ENCODE results near the gene CDC23.
A peak's percentile ranks its signal among the peaks of the same experiment; 100 is the strongest.
"Not testable (repeated sequence)": the region's sequence is repeated elsewhere in the genome, so short reads cannot be mapped to it uniquely, and the experiment has no call there.

The CDC23 gene

GRCh38 chr5:138213161-138214029 is at the start of gene CDC23:
Gene CDC23, minus strand, starts transcription at chr5:138213323. Its CDS starts 11 bp downstream, at chr5:138213312.
- DNase-seq = peak; percentile 92

DNA sequence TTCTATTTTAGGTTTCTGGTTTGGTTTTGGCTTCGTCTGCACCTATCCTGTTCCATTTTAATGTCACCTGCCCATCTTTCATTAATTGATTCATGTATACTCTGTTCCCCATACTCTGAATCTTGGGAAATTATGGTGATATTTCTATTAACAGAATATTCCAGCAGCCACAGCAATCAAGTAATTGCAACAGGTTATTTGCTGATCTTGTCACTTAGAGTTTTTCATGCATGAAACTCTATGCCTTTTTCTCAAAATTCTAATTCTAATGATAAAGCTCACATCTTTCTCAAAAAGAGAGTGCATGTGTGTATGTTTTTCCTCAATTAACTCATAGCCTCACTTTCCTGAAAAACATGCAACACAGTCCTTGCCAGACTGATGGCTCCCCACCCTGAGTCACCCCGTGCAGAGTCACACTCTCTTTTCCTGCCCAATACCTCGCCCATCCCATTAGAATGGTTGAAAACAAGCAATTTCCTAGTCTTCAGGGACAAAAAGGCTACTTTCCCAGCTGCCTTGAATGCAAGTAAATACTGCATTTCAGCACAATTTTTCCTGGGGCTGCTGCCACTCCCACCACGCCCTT is 45.7 kb upstream of the CDC23 start:
- DNase-seq = no peak

- no peak for DNase-seq
Measured at GRCh38 chr5:138257583-138257982, 44.5 kb upstream of the CDC23 start.

GRCh38 chr5:138252944-138253343 is 39.8 kb upstream of the CDC23 start:
- DNase-seq = no peak

- not testable (repeated sequence) for DNase-seq
Measured at GRCh38 chr5:138247800-138248199, 34.7 kb upstream of the CDC23 start.

DNA sequence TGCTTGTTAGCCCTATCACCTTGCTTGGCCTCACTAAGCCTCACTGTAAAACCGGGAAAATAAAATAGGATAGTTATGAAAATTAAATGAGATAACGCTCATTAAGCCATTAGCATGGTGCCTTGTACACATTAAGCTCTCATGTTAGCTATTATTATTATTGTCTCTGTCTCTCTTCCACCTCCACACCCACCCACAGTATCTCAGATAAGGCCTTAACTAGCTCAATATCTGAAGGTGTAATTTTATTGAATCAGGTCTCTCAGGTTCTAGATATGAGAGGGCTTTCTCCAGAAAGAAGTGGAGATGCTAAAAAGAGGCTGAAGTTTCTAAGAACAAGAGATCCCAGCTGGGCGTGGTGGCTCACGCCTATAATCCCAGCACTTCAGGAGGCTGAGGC is 33.7 kb upstream of the CDC23 start:
- DNase-seq = no peak

GRCh38 chr5:138246334-138246733 is 33.2 kb upstream of the CDC23 start:
- no peak for DNase-seq

DNA sequence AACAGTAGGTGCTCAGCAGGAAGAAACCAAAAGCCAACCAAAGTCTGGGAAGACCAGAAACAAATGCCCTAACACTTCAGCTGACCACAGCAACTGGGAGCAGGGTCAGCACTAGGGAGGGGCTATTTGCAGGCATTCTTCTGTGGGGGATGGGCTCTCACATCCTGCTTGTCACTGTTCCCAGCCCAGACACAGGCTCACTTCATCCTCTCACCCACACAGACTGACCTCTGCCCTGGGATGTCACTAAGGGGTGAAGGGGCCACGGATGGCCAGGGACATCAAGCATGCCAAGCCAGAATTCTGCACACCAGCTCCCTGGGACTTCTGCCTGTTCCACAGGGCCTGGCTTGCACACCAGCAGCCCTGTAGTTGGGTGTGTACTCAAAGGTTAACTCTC is 32.6 kb upstream of the CDC23 start:
- no peak for DNase-seq

DNA sequence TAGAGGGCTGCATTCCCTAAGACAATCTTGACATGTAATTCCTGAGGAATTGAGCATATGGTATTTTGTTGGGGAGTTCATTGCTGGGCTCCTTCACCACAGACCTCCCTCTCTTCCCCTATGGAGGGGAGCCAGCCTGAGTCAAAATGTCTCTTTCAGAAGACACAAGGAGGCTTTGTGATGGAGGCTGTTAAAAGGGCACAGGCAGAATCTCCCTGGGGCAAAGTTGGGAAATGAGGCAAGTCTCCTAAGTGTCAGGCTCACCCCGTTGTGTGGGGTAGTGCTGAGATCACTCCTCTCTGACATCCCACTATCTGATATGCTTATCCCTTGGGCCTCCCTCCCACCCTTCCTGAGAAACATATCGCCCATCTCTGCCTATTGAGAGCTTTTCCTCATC is 30.7 kb upstream of the CDC23 start:
- DNase-seq = no peak

- DNase-seq = peak; percentile 5
Measured at GRCh38 chr5:138241688-138242571, 28.8 kb upstream of the CDC23 start.

DNA sequence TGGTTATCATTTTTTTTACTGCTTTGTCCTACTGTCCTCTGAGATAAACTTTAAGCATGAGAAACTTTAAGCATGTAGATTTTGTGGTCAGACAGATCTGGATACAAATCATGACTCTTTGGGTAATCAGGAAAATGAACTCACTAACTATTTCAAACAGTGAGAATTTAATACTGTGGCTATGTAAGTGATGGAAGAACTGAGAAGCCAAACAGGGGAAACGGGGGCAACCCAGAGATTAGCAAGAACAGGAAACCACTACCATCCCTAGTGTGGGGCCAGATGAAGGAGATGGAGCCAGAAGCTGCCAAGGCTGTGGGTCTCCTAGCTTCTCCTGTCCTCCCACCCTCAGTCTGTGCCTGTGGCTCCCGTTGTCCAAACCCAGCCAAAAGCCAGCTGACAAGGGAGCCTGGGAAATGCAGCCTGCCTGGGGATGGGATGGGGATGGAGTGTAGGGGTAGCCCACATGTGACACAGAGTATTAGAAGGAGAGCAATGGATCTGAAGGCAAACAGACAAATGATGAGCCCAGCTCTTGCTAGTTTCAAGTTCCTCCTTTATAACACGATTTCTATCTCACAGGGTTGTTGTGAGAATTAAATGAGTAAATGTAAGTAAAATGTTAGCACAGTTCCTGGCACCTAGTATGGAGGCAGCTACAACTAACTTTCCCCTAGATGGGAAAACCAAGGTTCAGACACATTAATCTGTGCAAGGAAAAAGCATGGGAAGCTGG is 27.7 kb upstream of the CDC23 start:
- DNase-seq = no peak

GRCh38 chr5:138238034-138238433 is 24.9 kb upstream of the CDC23 start:
- DNase-seq = no peak

GRCh38 chr5:138234651-138235050 is 21.5 kb upstream of the CDC23 start:
- DNase-seq = no peak

GRCh38 chr5:138233280-138233679 is 20.2 kb upstream of the CDC23 start:
- no peak for DNase-seq

DNA sequence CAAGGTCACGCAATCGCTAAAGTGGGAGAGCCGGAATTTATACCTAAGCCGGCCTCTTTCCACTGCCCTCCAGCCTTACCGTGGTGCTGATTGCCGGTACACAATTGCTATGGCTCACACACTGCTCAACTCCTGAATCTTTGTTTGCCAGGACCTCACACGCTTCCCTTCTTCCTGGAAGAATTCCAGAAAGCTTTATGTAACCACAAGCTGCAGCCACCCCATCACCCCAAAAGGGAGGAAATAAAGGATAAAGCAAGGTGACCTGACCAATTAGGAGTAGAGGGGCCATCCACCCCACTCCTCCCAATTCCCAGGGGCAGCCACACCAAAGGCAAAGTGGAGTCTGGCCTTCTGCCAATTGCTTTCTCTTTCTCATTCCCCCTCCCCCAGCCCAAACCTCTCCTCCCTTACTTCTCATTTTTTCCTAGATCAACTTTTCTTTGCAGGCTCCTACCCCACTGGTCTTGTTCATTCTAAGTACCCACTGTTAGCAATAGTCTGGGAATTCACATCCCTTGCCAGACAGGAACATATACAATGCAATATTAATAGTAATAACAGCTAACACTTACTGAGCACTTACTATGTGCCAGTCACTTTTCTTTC is 18.0 kb upstream of the CDC23 start:
- DNase-seq = peak; percentile 4

- DNase-seq = no peak
Measured at GRCh38 chr5:138230261-138230660, 17.1 kb upstream of the CDC23 start.

GRCh38 chr5:138229387-138229786 is 16.3 kb upstream of the CDC23 start:
- no peak for DNase-seq

DNA sequence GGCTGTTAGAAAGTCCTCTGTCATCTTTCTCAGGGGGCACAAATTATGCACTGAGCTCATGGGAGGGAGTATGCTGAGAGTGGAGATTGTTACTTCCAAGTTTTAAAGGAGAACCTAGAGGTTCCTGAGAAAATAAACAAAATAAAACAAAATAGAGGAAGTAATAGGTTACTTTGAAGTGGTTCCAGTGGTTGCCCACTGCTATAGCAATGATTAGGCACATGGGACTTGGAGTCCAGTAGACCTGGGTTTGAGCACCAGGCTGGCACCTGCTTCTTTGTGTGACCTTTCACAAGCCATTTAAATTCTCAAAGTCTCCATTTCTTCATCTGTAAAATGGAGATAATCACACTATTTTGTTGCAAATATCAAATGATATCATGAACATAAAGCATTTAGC is 13.8 kb upstream of the CDC23 start:
- no peak for DNase-seq

GRCh38 chr5:138224712-138225111 is 11.6 kb upstream of the CDC23 start:
- no peak for DNase-seq

GRCh38 chr5:138223532-138223931 is 10.4 kb upstream of the CDC23 start:
- DNase-seq = no peak

GRCh38 chr5:138216799-138217198 is 3.7 kb upstream of the CDC23 start:
- DNase-seq = no peak

DNA sequence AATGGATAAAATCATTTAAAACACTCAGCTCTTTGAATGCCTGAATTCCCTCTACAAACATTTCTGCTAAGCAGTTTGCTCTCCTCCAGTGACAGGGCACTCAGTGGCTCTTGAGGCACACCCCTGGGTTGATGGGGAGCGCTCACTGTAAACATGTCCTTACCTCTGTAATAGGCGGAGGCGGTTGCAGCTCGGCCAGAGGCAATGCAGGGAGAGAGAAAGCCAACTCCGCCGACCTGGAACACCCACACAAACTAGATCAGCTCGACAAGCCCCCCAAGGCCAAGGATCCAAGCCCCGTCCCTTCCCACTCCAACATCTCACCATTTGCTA is 329 bp downstream of the CDC23 start:
- DNase-seq = no peak

- DNase-seq = no peak
Measured at GRCh38 chr5:138210985-138211384, 2.1 kb downstream of the CDC23 start.
